Sigmoid colon (tissue), 7 donors: ENCODE measurements around the gene CAVIN4. TPM values are rescaled to one million over a fixed set of nuclear protein-coding genes. Genes with fewer than 3 reads are reported as not detected.

Source experiments
- DNase-seq: peaks from one replicate; pipeline ENCODE4 v3.0.0-alpha.2; 2019
- H3K27ac ChIP-seq, 4 donors: fragments of 200-600 bp; sonication (generic); one replicate each; pipeline ENCODE4 v1.5.1; 2016 to 2019; ENCODE audit warnings: mild to moderate bottlenecking in 1 of 4
- H3K27me3 ChIP-seq, 3 donors: fragments of 200-600 bp; sonication (generic); one replicate each; pipeline ENCODE4 v1.5.1; 2019; ENCODE audit warnings: mild to moderate bottlenecking in 1 of 3
- H3K36me3 ChIP-seq, 4 donors: fragments of 200-600 bp; sonication (generic); one replicate each; pipeline ENCODE4 v1.5.1; 2016 to 2019
- H3K4me1 ChIP-seq, 4 donors: fragments of 200-600 bp; sonication (generic); one replicate each; pipeline ENCODE4 v1.5.1; 2017 to 2019
- H3K4me3 ChIP-seq, 4 donors: fragments of 200-600 bp; sonication (generic); one replicate each; pipeline ENCODE4 v1.5.1; 2017 to 2019; ENCODE audit warnings: mild to moderate bottlenecking in 2 of 4, moderate library complexity in 1 of 4
- H3K9me3 ChIP-seq, 4 donors: fragments of 200-600 bp in 3 of 4; sonication (generic) in 3 of 4; one replicate each; pipeline versions ENCODE4 v1.5.1 to v1.6.1; 2013 to 2019
- CTCF ChIP-seq, 4 experiments: fragments of 450-650 bp in 3 of 4; fragments of 200-600 bp in 1 of 4; IDR thresholded peaks; one replicate each; pipeline ENCODE4 v1.5.1; 2016 to 2019; ENCODE audit warnings: antibody characterized with exemption in 4 of 4, mild to moderate bottlenecking in 3 of 4, moderate library complexity in 2 of 4
- EP300 ChIP-seq, 4 donors: sonication (generic); formaldehyde crosslinking; IDR thresholded peaks; one replicate each; pipeline ENCODE4 v1.6.1; 2017; ENCODE audit warnings: antibody characterized with exemption in 4 of 4
- POLR2A ChIP-seq, 2 donors: fragments of 450-650 bp; IDR thresholded peaks; one replicate each; pipeline ENCODE4 v1.6.1; 2016; ENCODE audit warnings: antibody characterized with exemption in 2 of 2, mild to moderate bottlenecking in 2 of 2, moderate library complexity in 2 of 2
- POLR2AphosphoS5 ChIP-seq, 4 donors: sonication (generic); formaldehyde crosslinking; IDR thresholded peaks; one replicate each; pipeline ENCODE4 v1.6.1; 2017; ENCODE audit warnings: antibody characterized with exemption in 4 of 4
- WGBS, 2 donors: extraction: QIAGEN DNeasy Blood & Tissue Kit; methylation state at CpG; one replicate each; pipeline ENCODE4 v1.1.7; 2013; 5-methylcytosine and 5-hydroxymethylcytosine counted together
- intact Hi-C: fragments of 100-400 bp; cut with DNase I; formaldehyde crosslinking; loops from one replicate; pipeline ENCODE4 v1.15.1; 2023
- polyA plus RNA-seq, 3 donors: library from polyadenylated mRNA; stranded (reverse); fragments of 200-250 nt; gene quantifications; one replicate each; pipeline ENCODE4 v1.2.3, GENCODE V29; 2013
- total RNA-seq, 4 donors: library from RNA; depleted of rRNA; stranded (reverse); fragments of >200 nt; gene quantifications; one replicate each; pipeline ENCODE4 v1.1.0, GENCODE V29; 2016
- donor health status: healthy with polysubstance abuse.
- donor health status: Bipolar disorder and iron deficiency.
- donor health status: healthy.

The CAVIN4 gene
- total and polyA plus RNA-seq, 7 donors = 0.06 to 1.1 (median 0.41) TPM; not detected in 2

- H3K9me3 ChIP-seq = no peaks in the 10 kb centered on the region
- DNase-seq = no peak
- intact Hi-C loops = no loop called here
- H3K36me3 ChIP-seq = no peaks in the 10 kb centered on the region
- WGBS, 2 donors = 95 to 98% methylated on average over 1 of the region's 1 CpG
- no peak for TF ChIP-seq CTCF (IDR thresholded peaks at IDR 0.05)
- no peak for TF ChIP-seq POLR2AphosphoS5 (IDR thresholded peaks at IDR 0.05)
- TF ChIP-seq EP300 (IDR thresholded peaks at IDR 0.05) = no peak
- H3K27me3 ChIP-seq = no peaks in the 10 kb centered on the region
- no peak overlapping the region for H3K4me3 ChIP-seq
- no peak overlapping the region for H3K27ac ChIP-seq
- H3K4me1 ChIP-seq = no peaks in the 10 kb centered on the region
Measured at GRCh38 chr9:100626949-100627348, 49.1 kb downstream of the CAVIN4 start.

GRCh38 chr9:100637787-100638186, 59.9 kb downstream of the CAVIN4 start:
- 47 to 70% methylated on average over 6 of the region's 6 CpGs for WGBS, 2 donors
- H3K36me3 ChIP-seq = no peaks in the 10 kb centered on the region
- H3K4me3 ChIP-seq = no peak overlapping the region
- no peak for DNase-seq
- no peaks in the 10 kb centered on the region for H3K4me1 ChIP-seq
- H3K9me3 ChIP-seq = peaks cover 0 to 3% (median 0%) of the 10 kb centered on the region in 4 donors
- H3K27ac ChIP-seq = no peak overlapping the region
- intact Hi-C loops = no loop called here
- TF ChIP-seq EP300 (IDR thresholded peaks at IDR 0.05) (no peak), CTCF (IDR thresholded peaks at IDR 0.05) (no peak), POLR2A (IDR thresholded peaks at IDR 0.05) (no peak), POLR2AphosphoS5 (IDR thresholded peaks at IDR 0.05) (no peak)
- no peaks in the 10 kb centered on the region for H3K27me3 ChIP-seq

Other genes starting within 250 kb of the CAVIN4 start
- gene TEX10, start 225.1 kb upstream of the CAVIN4 start, total RNA-seq = 10 to 100 TPM; 15.0 to 19.6 (median 17.1) TPM
- 1 to 10 TPM; 3.2 to 7.4 (median 4.8) TPM for gene TEX10, start 225.1 kb upstream of the CAVIN4 start, polyA plus RNA-seq
- 10 to 100 TPM; 25.2 to 41.8 (median 31.5) TPM for gene MSANTD3, start 150.9 kb upstream of the CAVIN4 start, total RNA-seq
- 10 to 100 TPM in 1 of 3 donors, 1 to 10 TPM in 2; 9.2 to 18.0 (median 9.3) TPM for gene MSANTD3, start 150.9 kb upstream of the CAVIN4 start, polyA plus RNA-seq
- gene TMEFF1, start 104.9 kb upstream of the CAVIN4 start, total RNA-seq = 1 to 10 TPM in 1 of 4 donors, under 1 TPM in 1, not detected in 2; 0.68 to 6.1 TPM
- gene TMEFF1, start 104.9 kb upstream of the CAVIN4 start, polyA plus RNA-seq = under 1 TPM in 1 of 3 donors, not detected in 2; 0.16 TPM